K562 (cell line): Measurements from ENCODE around the gene DNAAF1. TPM values are rescaled to one million over a fixed set of nuclear protein-coding genes. Genes with fewer than 3 reads are reported as not detected.

Experiments used
- CHD1 ChIP-seq: fragments of 200-600 bp; sonication (generic); IDR thresholded peaks from one replicate; pipeline ENCODE4 v1.6.1; 2012; ENCODE audit warnings: mild to moderate bottlenecking, moderate library complexity, low read length, inconsistent platforms
- CREM ChIP-seq: IDR thresholded peaks from 2 replicates; pipeline ENCODE4 v1.6.1; 2014; ENCODE audit warnings: antibody characterized with exemption, low read depth
- GABPB1 ChIP-seq: sonication (generic); formaldehyde crosslinking; IDR thresholded peaks from 2 replicates; pipeline ENCODE4 v1.8.0; 2022; ENCODE audit warnings: mild to moderate bottlenecking, missing genetic modification reagents
- HMGN3 ChIP-seq: IDR thresholded peaks from 2 replicates; pipeline ENCODE4 v1.6.1; 2011; ENCODE audit warnings: borderline replicate concordance, low read depth, mild to moderate bottlenecking, mixed read lengths, low read length; ENCODE audit not compliant: insufficient read length; ENCODE audit errors: extremely low read depth
- NCOA2 ChIP-seq, 2 experiments: fragments of 450-650 bp; IDR thresholded peaks; 2 replicates each; pipeline ENCODE4 v1.6.1; 2018; ENCODE audit warnings: mild to moderate bottlenecking in 2 of 2, moderate library complexity in 1 of 2; ENCODE audit not compliant: partially characterized antibody in 2 of 2
- PML ChIP-seq: IDR thresholded peaks from 2 replicates; pipeline ENCODE4 v1.6.1; 2012; ENCODE audit warnings: low read length, inconsistent platforms
- RB1 ChIP-seq: fragments of 450-650 bp; IDR thresholded peaks from 2 replicates; pipeline ENCODE4 v1.6.1; 2017; ENCODE audit warnings: low read depth, mild to moderate bottlenecking
- SPI1 ChIP-seq: IDR thresholded peaks from 2 replicates; pipeline ENCODE4 v1.6.1; 2011; ENCODE audit warnings: low read depth, low read length, control low read depth, borderline replicate concordance
- TCF3 ChIP-seq: sonication (generic); formaldehyde crosslinking; IDR thresholded peaks from 2 replicates; pipeline ENCODE4 v1.4.0; 2020; ENCODE audit warnings: mild to moderate bottlenecking, missing genetic modification reagents
- TOE1 ChIP-seq, 2 experiments: fragments of 450-650 bp in 1 of 2; sonication (generic) in 1 of 2; formaldehyde crosslinking in 1 of 2; IDR thresholded peaks; 2 replicates each; pipeline versions ENCODE4 v1.7.1 to v1.8.0; 2016 to 2022; ENCODE audit warnings: borderline replicate concordance in 2 of 2, mild to moderate bottlenecking in 2 of 2, antibody characterized with exemption in 1 of 2, inconsistent platforms in 1 of 2, low read depth in 1 of 2, missing genetic modification reagents in 1 of 2, moderate library complexity in 1 of 2
- ZFX ChIP-seq: sonication (generic); formaldehyde crosslinking; IDR thresholded peaks from 2 replicates; pipeline ENCODE4 v1.8.0; 2022; ENCODE audit warnings: mild to moderate bottlenecking, missing genetic modification reagents, moderate library complexity
- ZKSCAN1 ChIP-seq: fragments of 150-350 bp; IDR thresholded peaks from 2 replicates; pipeline ENCODE4 v1.6.1; 2016; ENCODE audit warnings: low read depth, low read length
- ZNF12 ChIP-seq: sonication (generic); formaldehyde crosslinking; IDR thresholded peaks from 2 replicates; pipeline ENCODE4 v1.4.0; 2020; ENCODE audit warnings: mild to moderate bottlenecking, missing genetic modification reagents
- ZNF24 ChIP-seq: fragments of 450-650 bp; IDR thresholded peaks from 2 replicates; pipeline ENCODE4 v1.6.1; 2016
- polyA plus RNA-seq, 8 experiments: library from polyadenylated mRNA; depleted of rRNA in 4 of 8; stranded (reverse) in 5 of 8; unstranded in 3 of 8; fragments of >200 nt; fragmentation: Nextera tagmentation in 2 of 8; fragmentation: Illumina TruSeq in 1 of 8; extraction: Ambion mirVana in 2 of 8; extraction: Trizol in 1 of 8; gene quantifications; 2 replicates each; pipeline versions ENCODE4 v1.2.1 to v1.2.3, GENCODE V29; 2011 to 2014; ENCODE audit warnings: inconsistent platforms in 1 of 8, missing spikeins in 1 of 8
- total RNA-seq, 7 experiments: library from RNA; depleted of rRNA in 6 of 7; stranded (reverse); fragments of >200 nt in 6 of 7; fragmentation: Illumina TruSeq in 2 of 7; extraction: Trizol in 2 of 7; gene quantifications; 2 replicates each; pipeline versions ENCODE4 v1.2.1 to v1.2.3, GENCODE V29; 2011 to 2021; ENCODE audit warnings: low replicate concordance in 1 of 7
- TF ChIP-seq, protein P1 (sequence below): fragments of 450-650 bp; conservative IDR thresholded peaks from 2 replicates; pipeline ENCODE4 v1.6.1; 2016; ENCODE audit warnings: missing genetic modification characterization, low read depth, mild to moderate bottlenecking, control low read depth, missing compliant biosample characterization
- TF ChIP-seq, protein P2 (sequence below): fragments of 250-450 bp; sonication (Bioruptor Pico); IDR thresholded peaks from 2 replicates; pipeline ENCODE4 v1.8.0; 2021; ENCODE audit warnings: moderate library complexity, mild to moderate bottlenecking, inconsistent platforms
- TF ChIP-seq, protein P3 (sequence below): sonication (generic); formaldehyde crosslinking; IDR thresholded peaks from 2 replicates; pipeline ENCODE4 v1.8.0; 2022; ENCODE audit warnings: mild to moderate bottlenecking, missing genetic modification reagents
- TF ChIP-seq, protein P4 (sequence below): IDR thresholded peaks from 3 replicates; pipeline ENCODE4 v1.6.1; 2011; ENCODE audit warnings: borderline replicate concordance, mild to moderate bottlenecking, moderate library complexity; ENCODE audit not compliant: insufficient read length; ENCODE audit errors: extremely low read depth

The DNAAF1 gene
- total and polyA plus RNA-seq, 9 of the 15 experiments (the other 6 are each of a cell fraction or from before 2014, with no cell fraction given) = 0.01 TPM; not detected in 8

DNA sequence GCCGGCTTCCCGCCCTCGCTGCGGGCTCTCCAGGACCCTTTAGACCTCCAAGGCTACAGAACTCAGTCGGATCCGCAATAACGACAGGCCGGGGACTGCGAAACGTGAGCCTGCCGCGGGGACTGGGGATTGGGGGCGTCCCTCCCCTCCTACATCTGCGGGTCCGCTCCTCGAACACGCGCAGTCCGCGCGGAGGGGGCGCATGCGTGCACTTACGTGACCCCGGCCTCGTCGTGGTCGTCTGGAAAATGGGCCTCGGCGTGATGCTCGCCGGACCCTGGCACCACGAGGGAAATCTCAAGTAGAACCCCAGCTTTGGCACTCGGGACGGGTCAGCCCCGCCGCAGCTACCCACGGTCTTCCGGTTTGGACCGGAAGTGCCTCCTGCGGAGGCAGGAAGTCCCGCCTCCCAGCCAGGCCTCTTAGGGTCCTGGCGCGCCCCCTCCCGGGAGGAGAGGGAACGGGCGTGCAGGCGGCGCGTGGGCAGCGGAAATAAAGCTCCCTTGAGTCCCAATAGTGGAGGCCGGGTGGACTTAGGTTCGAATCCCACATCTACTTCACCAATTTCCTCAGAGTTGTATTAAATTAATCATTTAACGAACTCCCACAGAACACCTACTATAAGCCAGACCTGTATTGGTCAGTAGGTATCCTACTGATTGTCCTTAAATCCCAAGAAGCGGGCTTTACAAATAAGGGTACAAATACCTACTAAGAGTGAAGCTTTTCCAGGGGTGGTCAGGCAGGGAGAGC lies 41.8 kb downstream of the DNAAF1 start, which contains the start of gene TAF1C (continued):
- TF ChIP-seq, protein P1, sequence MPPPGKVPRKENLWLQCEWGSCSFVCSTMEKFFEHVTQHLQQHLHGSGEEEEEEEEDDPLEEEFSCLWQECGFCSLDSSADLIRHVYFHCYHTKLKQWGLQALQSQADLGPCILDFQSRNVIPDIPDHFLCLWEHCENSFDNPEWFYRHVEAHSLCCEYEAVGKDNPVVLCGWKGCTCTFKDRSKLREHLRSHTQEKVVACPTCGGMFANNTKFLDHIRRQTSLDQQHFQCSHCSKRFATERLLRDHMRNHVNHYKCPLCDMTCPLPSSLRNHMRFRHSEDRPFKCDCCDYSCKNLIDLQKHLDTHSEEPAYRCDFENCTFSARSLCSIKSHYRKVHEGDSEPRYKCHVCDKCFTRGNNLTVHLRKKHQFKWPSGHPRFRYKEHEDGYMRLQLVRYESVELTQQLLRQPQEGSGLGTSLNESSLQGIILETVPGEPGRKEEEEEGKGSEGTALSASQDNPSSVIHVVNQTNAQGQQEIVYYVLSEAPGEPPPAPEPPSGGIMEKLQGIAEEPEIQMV (tag) = no peak
- TF ChIP-seq ZKSCAN1 (peak; percentile 77), GABPB1 (CRISPR knock-in tag) (peak; percentile 98), CHD1 (no peak), SPI1 (peak; percentile 69), ZFX (CRISPR knock-in tag) (peak; percentile 38), PML (peak; percentile 41; the same call in 1 of the 2 replicates), NCOA2 (IDR thresholded peaks at IDR 0.05; ENCODE audit: partially characterized antibody in 2 of 2) (no peak), RB1 (peak; percentile 93), HMGN3 (no peak), TCF3 (0 out of 2 replicates have a peak, but pooled peaks have one; percentile 20), TOE1 (IDR thresholded peaks at IDR 0.05; ENCODE audit: borderline replicate concordance) (0 out of 2 replicates have a peak, but pooled peaks have one; percentile 39), TOE1 (CRISPR knock-in tag; IDR thresholded peaks at IDR 0.05; ENCODE audit: borderline replicate concordance, low read depth) (no peak), ZNF24 (peak; percentile 51; the same call in 1 of the 2 replicates), ZNF12 (CRISPR knock-in tag) (no peak), CREM (peak; percentile 74; the same call in 1 of the 2 replicates)
- TF ChIP-seq, protein P2, sequence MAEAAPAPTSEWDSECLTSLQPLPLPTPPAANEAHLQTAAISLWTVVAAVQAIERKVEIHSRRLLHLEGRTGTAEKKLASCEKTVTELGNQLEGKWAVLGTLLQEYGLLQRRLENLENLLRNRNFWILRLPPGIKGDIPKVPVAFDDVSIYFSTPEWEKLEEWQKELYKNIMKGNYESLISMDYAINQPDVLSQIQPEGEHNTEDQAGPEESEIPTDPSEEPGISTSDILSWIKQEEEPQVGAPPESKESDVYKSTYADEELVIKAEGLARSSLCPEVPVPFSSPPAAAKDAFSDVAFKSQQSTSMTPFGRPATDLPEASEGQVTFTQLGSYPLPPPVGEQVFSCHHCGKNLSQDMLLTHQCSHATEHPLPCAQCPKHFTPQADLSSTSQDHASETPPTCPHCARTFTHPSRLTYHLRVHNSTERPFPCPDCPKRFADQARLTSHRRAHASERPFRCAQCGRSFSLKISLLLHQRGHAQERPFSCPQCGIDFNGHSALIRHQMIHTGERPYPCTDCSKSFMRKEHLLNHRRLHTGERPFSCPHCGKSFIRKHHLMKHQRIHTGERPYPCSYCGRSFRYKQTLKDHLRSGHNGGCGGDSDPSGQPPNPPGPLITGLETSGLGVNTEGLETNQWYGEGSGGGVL (CRISPR knock-in tag) = no peak
- TF ChIP-seq, protein P3, sequence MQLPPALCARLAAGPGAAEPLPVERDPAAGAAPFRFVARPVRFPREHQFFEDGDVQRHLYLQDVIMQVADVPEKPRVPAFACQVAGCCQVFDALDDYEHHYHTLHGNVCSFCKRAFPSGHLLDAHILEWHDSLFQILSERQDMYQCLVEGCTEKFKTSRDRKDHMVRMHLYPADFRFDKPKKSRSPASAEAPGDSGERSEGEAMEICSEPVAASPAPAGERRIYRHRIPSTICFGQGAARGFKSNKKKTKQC (CRISPR knock-in tag) = 0 out of 2 replicates have a peak, but pooled peaks have one; percentile 39
- TF ChIP-seq, protein P4, sequence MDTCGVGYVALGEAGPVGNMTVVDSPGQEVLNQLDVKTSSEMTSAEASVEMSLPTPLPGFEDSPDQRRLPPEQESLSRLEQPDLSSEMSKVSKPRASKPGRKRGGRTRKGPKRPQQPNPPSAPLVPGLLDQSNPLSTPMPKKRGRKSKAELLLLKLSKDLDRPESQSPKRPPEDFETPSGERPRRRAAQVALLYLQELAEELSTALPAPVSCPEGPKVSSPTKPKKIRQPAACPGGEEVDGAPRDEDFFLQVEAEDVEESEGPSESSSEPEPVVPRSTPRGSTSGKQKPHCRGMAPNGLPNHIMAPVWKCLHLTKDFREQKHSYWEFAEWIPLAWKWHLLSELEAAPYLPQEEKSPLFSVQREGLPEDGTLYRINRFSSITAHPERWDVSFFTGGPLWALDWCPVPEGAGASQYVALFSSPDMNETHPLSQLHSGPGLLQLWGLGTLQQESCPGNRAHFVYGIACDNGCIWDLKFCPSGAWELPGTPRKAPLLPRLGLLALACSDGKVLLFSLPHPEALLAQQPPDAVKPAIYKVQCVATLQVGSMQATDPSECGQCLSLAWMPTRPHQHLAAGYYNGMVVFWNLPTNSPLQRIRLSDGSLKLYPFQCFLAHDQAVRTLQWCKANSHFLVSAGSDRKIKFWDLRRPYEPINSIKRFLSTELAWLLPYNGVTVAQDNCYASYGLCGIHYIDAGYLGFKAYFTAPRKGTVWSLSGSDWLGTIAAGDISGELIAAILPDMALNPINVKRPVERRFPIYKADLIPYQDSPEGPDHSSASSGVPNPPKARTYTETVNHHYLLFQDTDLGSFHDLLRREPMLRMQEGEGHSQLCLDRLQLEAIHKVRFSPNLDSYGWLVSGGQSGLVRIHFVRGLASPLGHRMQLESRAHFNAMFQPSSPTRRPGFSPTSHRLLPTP = peak; percentile 86
